Activated CD4-positive, alpha-beta memory T cell treated with anti-CD3 and anti-CD28 coated beads for 36 hours (primary cell): ENCODE data around the gene GLUD1. TPM values are rescaled to one million over a fixed set of nuclear protein-coding genes. Genes with fewer than 3 reads are reported as not detected.
"Not testable (repeated sequence)": the region's sequence is repeated elsewhere in the genome, so short reads cannot be mapped to it uniquely, and the experiment has no call there.

Experiments
- CTCF ChIA-PET: fragments of 350-600 bp; sonication (Branson Sonifier 250); formaldehyde crosslinking; loops from one replicate; lab custom pipeline; 2021; ENCODE audit warnings: antibody characterized with exemption, inconsistent platforms; lab: Charles Lee
- POLR2A ChIA-PET: fragments of 350-600 bp; sonication (Branson Sonifier 250); formaldehyde crosslinking; loops from one replicate; lab custom pipeline; 2021; ENCODE audit warnings: antibody characterized with exemption; lab: Charles Lee
- DNase-seq: peaks from one replicate; pipeline ENCODE4 v3.0.0-alpha.2; 2020
- H3K27ac Mint-ChIP-seq: one replicate; pipeline ENCODE4 v1.8.0; 2021; ENCODE audit warnings: mixed read lengths
- H3K27me3 Mint-ChIP-seq: one replicate; pipeline ENCODE4 v1.8.0; 2021; ENCODE audit warnings: mixed read lengths
- H3K36me3 Mint-ChIP-seq: one replicate; pipeline ENCODE4 v1.8.0; 2021; ENCODE audit warnings: mixed read lengths
- H3K4me1 Mint-ChIP-seq: one replicate; pipeline ENCODE4 v1.8.0; 2021; ENCODE audit warnings: low read depth, mixed read lengths
- H3K4me3 Mint-ChIP-seq: one replicate; pipeline ENCODE4 v1.8.0; 2021; ENCODE audit warnings: mild to moderate bottlenecking, mixed read lengths
- H3K9me3 Mint-ChIP-seq: one replicate; pipeline ENCODE4 v1.8.0; 2021; ENCODE audit warnings: mixed read lengths
- intact Hi-C: fragments of 100-400 bp; cut with micrococcal nuclease; formaldehyde crosslinking; loops from one replicate; pipeline ENCODE4 v1.15.1; 2023
- total RNA-seq, 2 experiments: library from RNA; stranded (reverse); gene quantifications; one replicate each; pipeline ENCODE4 v1.2.3, GENCODE V29; 2021

GLUD1 gene
- total RNA-seq, 2 experiments from 2014 or later = 174 to 180 TPM

GRCh38 chr10:87030912-87031635 lies 63.6 kb downstream of the GLUD1 start:
- POLR2A ChIA-PET = no interaction called here

GRCh38 chr10:87030419-87030818 lies 64.2 kb downstream of the GLUD1 start:
- H3K27ac Mint-ChIP-seq, H3K9me3 Mint-ChIP-seq, POLR2A ChIA-PET, H3K4me1 Mint-ChIP-seq, DNase-seq, intact Hi-C loops, H3K36me3 Mint-ChIP-seq, H3K4me3 Mint-ChIP-seq, H3K27me3 Mint-ChIP-seq: not testable (repeated sequence)
- CTCF ChIA-PET = interaction anchor here (0.8 kb wide), 1 partner anchor 33 kb away, joined by 3 read pairs; no protein-coding TSS in a partner anchor

More at GRCh38 chr10:87030912-87031635, 63.6 kb downstream of the GLUD1 start:
- no peaks in the 10 kb centered on the region for H3K9me3 Mint-ChIP-seq
- intact Hi-C loops = no loop called here
- no peaks in the 10 kb centered on the region for H3K4me1 Mint-ChIP-seq
- DNase-seq = no peak
- no peak overlapping the region for H3K27ac Mint-ChIP-seq
- no peak overlapping the region for H3K4me3 Mint-ChIP-seq
- no peaks in the 10 kb centered on the region for H3K27me3 Mint-ChIP-seq
- H3K36me3 Mint-ChIP-seq = no peaks in the 10 kb centered on the region
- CTCF ChIA-PET = interaction anchor here (0.8 kb wide), 1 partner anchor 34 kb away, joined by 3 read pairs; no protein-coding TSS in a partner anchor

GRCh38 chr10:87026747-87027508 lies 67.7 kb downstream of the GLUD1 start:
- H3K4me1 Mint-ChIP-seq, H3K36me3 Mint-ChIP-seq, H3K27me3 Mint-ChIP-seq, H3K4me3 Mint-ChIP-seq, POLR2A ChIA-PET, CTCF ChIA-PET, H3K9me3 Mint-ChIP-seq, DNase-seq, H3K27ac Mint-ChIP-seq: not testable (repeated sequence)
- intact Hi-C loops = loop anchor here (5.0 kb wide), 1 partner anchor 65 kb away; the partner anchor contains the start of gene GLUD1

GRCh38 chr10:87025285-87025958 lies 69.2 kb downstream of the GLUD1 start:
- ChIA-PET CTCF (interaction anchor here (1.1 kb wide), 1 partner anchor 86 kb away, joined by 4 read pairs; no protein-coding TSS in a partner anchor), POLR2A (interaction anchor here (0.6 kb wide), 1 partner anchor 586 kb away, joined by 4 read pairs; no protein-coding TSS in a partner anchor)
- not testable (repeated sequence) for H3K9me3 Mint-ChIP-seq, H3K36me3 Mint-ChIP-seq, H3K4me1 Mint-ChIP-seq, H3K4me3 Mint-ChIP-seq, H3K27me3 Mint-ChIP-seq
- peak; percentile 52 for DNase-seq
- peak overlapping the region; percentile 88 for H3K27ac Mint-ChIP-seq
- intact Hi-C loops = loop anchor here (5.0 kb wide), 1 partner anchor 67 kb away; the partner anchor contains the start of gene GLUD1

GRCh38 chr10:87020056-87020455 lies 74.6 kb downstream of the GLUD1 start, which contains the start of gene FAM25A:
TSS of gene FAM25A (plus strand) at chr10:87020294. CDS start at chr10:87020325, 31 bp downstream.
- H3K27me3 Mint-ChIP-seq, H3K36me3 Mint-ChIP-seq, H3K4me3 Mint-ChIP-seq, H3K4me1 Mint-ChIP-seq, DNase-seq, POLR2A ChIA-PET, H3K9me3 Mint-ChIP-seq, CTCF ChIA-PET, H3K27ac Mint-ChIP-seq, intact Hi-C loops: not testable (repeated sequence)

GRCh38 chr10:87019504-87019903 lies 75.1 kb downstream of the GLUD1 start:
- H3K4me1 Mint-ChIP-seq, DNase-seq, CTCF ChIA-PET, H3K27me3 Mint-ChIP-seq, POLR2A ChIA-PET, H3K27ac Mint-ChIP-seq, H3K4me3 Mint-ChIP-seq, intact Hi-C loops, H3K36me3 Mint-ChIP-seq, H3K9me3 Mint-ChIP-seq: not testable (repeated sequence)

GRCh38 chr10:87019066-87019465 lies 75.6 kb downstream of the GLUD1 start:
- intact Hi-C loops, H3K4me3 Mint-ChIP-seq, DNase-seq, H3K36me3 Mint-ChIP-seq, H3K27ac Mint-ChIP-seq, CTCF ChIA-PET, H3K9me3 Mint-ChIP-seq, POLR2A ChIA-PET, H3K27me3 Mint-ChIP-seq, H3K4me1 Mint-ChIP-seq: not testable (repeated sequence)

- H3K27ac Mint-ChIP-seq, H3K4me1 Mint-ChIP-seq: not testable (repeated sequence)
Observed at GRCh38 chr10:87018127-87018526, 76.5 kb downstream of the GLUD1 start.

GRCh38 chr10:87014986-87015716 lies 79.5 kb downstream of the GLUD1 start:
- H3K4me3 Mint-ChIP-seq, H3K36me3 Mint-ChIP-seq, H3K27me3 Mint-ChIP-seq, CTCF ChIA-PET, H3K9me3 Mint-ChIP-seq, POLR2A ChIA-PET, H3K27ac Mint-ChIP-seq, H3K4me1 Mint-ChIP-seq, DNase-seq, intact Hi-C loops: not testable (repeated sequence)

More at GRCh38 chr10:87018127-87018526, 76.5 kb downstream of the GLUD1 start:
- DNase-seq, POLR2A ChIA-PET, CTCF ChIA-PET, H3K9me3 Mint-ChIP-seq, H3K4me3 Mint-ChIP-seq, intact Hi-C loops, H3K36me3 Mint-ChIP-seq, H3K27me3 Mint-ChIP-seq: not testable (repeated sequence)

GRCh38 chr10:87013528-87013927 lies 81.1 kb downstream of the GLUD1 start:
- intact Hi-C loops, H3K4me3 Mint-ChIP-seq, H3K27me3 Mint-ChIP-seq, H3K9me3 Mint-ChIP-seq, H3K36me3 Mint-ChIP-seq, H3K27ac Mint-ChIP-seq, DNase-seq, H3K4me1 Mint-ChIP-seq, CTCF ChIA-PET, POLR2A ChIA-PET: not testable (repeated sequence)

GRCh38 chr10:87009134-87009696 lies 85.4 kb downstream of the GLUD1 start:
- H3K36me3 Mint-ChIP-seq, H3K27me3 Mint-ChIP-seq, H3K4me1 Mint-ChIP-seq, DNase-seq, H3K4me3 Mint-ChIP-seq, H3K27ac Mint-ChIP-seq, H3K9me3 Mint-ChIP-seq, POLR2A ChIA-PET, intact Hi-C loops, CTCF ChIA-PET: not testable (repeated sequence)
